ENCODE data around the gene TPRA1. TPM values are rescaled to one million over a fixed set of nuclear protein-coding genes. Genes with fewer than 3 reads are reported as not detected.

TPRA1 gene
- 10 to 100 TPM; 38.8 to 47.5 (median 43.8) TPM for total RNA-seq (2021; fragmentation: NEBNext Ultra II Directional; extraction: Animal tissue kit (Norgen Biotek cat#: 25700))
- long read RNA-seq, transcript TPRA1-202 (11 exons, 1,933 nt) = major isoform, 44 of 86 reads
- long read RNA-seq, partial matches to known transcripts = 7 of 86 reads
- long read RNA-seq, other reads (novel, unspliced or antisense) = 32 of 86 reads

GRCh38 chr3:127590593-127591465, at the start of gene TPRA1:
TPRA1 (minus strand) TSS chr3:127590733; CDS start chr3:127580146, 10,587 bp downstream.
- Mint-ChIP-seq H3K9me3 (no peaks in the 10 kb centered on the region), H3K27ac (peak within 1 kb of the TSS; percentile 98), H3K4me3 (peak within 1 kb of the TSS; percentile 96), H3K27me3 (ENCODE audit: insufficient read depth) (peaks cover 3% of the 10 kb centered on the region), H3K4me1 (ENCODE audit: low read depth) (peaks cover 31% of the 10 kb centered on the region), H3K36me3 (ENCODE audit: low read depth) (no peaks in the 10 kb centered on the region)
- DNase-seq = peak; percentile 97
- peak; percentile 41 for TF ChIP-seq CTCF (IDR thresholded peaks at IDR 0.05)

- H3K27ac Mint-ChIP-seq = no peak overlapping the region
- H3K36me3 Mint-ChIP-seq (ENCODE audit: low read depth) = no peaks in the 10 kb centered on the region
- no peak for TF ChIP-seq CTCF (IDR thresholded peaks at IDR 0.05)
- DNase-seq = no peak
- H3K27me3 Mint-ChIP-seq (ENCODE audit: insufficient read depth) = peaks cover 17% of the 10 kb centered on the region
- H3K4me3 Mint-ChIP-seq = no peak overlapping the region
- H3K4me1 Mint-ChIP-seq (ENCODE audit: low read depth) = peaks cover 24% of the 10 kb centered on the region
- H3K9me3 Mint-ChIP-seq = no peaks in the 10 kb centered on the region
Measured at GRCh38 chr3:127640042-127640355, 49.5 kb upstream of the TPRA1 start.

- Mint-ChIP-seq H3K4me3 (no peak overlapping the region), H3K36me3 (ENCODE audit: low read depth) (no peaks in the 10 kb centered on the region), H3K27ac (no peak overlapping the region), H3K27me3 (ENCODE audit: insufficient read depth) (peaks cover 14% of the 10 kb centered on the region), H3K4me1 (ENCODE audit: low read depth) (peaks cover 24% of the 10 kb centered on the region), H3K9me3 (no peaks in the 10 kb centered on the region)
- no peak for TF ChIP-seq CTCF (IDR thresholded peaks at IDR 0.05)
- peak; percentile 69 for DNase-seq
Measured at GRCh38 chr3:127639173-127640041, 48.9 kb upstream of the TPRA1 start.

GRCh38 chr3:127637971-127638370, 47.4 kb upstream of the TPRA1 start:
- peaks cover 24% of the 10 kb centered on the region for H3K4me1 Mint-ChIP-seq (ENCODE audit: low read depth)
- TF ChIP-seq CTCF (IDR thresholded peaks at IDR 0.05) = no peak
- H3K27me3 Mint-ChIP-seq (ENCODE audit: insufficient read depth) = peaks cover 7% of the 10 kb centered on the region
- DNase-seq = no peak
- H3K36me3 Mint-ChIP-seq (ENCODE audit: low read depth) = no peaks in the 10 kb centered on the region
- H3K9me3 Mint-ChIP-seq = no peaks in the 10 kb centered on the region
- no peak overlapping the region for H3K4me3 Mint-ChIP-seq
- no peak overlapping the region for H3K27ac Mint-ChIP-seq

- H3K27ac Mint-ChIP-seq = no peak overlapping the region
- TF ChIP-seq CTCF (IDR thresholded peaks at IDR 0.05) = no peak; the same call in 1 of the 2 replicates
- no peak overlapping the region for H3K4me3 Mint-ChIP-seq
- peaks cover 8% of the 10 kb centered on the region for H3K27me3 Mint-ChIP-seq (ENCODE audit: insufficient read depth)
- no peak for DNase-seq
- H3K4me1 Mint-ChIP-seq (ENCODE audit: low read depth) = peaks cover 24% of the 10 kb centered on the region
- H3K36me3 Mint-ChIP-seq (ENCODE audit: low read depth) = no peaks in the 10 kb centered on the region
- no peaks in the 10 kb centered on the region for H3K9me3 Mint-ChIP-seq
Measured at GRCh38 chr3:127637546-127637945, 47.0 kb upstream of the TPRA1 start.

Data from HFFc6 (cell line).